Neutrophil (primary cell): ENCODE measurements around the gene CYTH3.

Experiments
- H3K27ac ChIP-seq: fragments of 200-600 bp; sonication (generic); 2 replicates; pipeline ENCODE4 v1.5.1; 2016; ENCODE audit warnings: mild to moderate bottlenecking, moderate library complexity
- H3K27me3 ChIP-seq: fragments of 200-600 bp; sonication (generic); 2 replicates; pipeline ENCODE4 v1.6.0; 2016; ENCODE audit warnings: mild to moderate bottlenecking
- H3K36me3 ChIP-seq: fragments of 200-600 bp; sonication (generic); 2 replicates; pipeline ENCODE4 v1.5.1; 2017
- H3K4me1 ChIP-seq, 2 experiments: fragments of 200-600 bp in 1 of 2; sonication (generic) in 1 of 2; 1 replicate in 1 of 2; 2 replicates in 1 of 2; pipeline versions ENCODE4 v1.5.1 to v1.6.1; 2013 to 2016; ENCODE audit warnings: low read depth in 1 of 2, low read length in 1 of 2, mild to moderate bottlenecking in 1 of 2, moderate library complexity in 1 of 2; ENCODE audit not compliant: control insufficient read depth in 1 of 2, insufficient read depth in 1 of 2
- H3K4me3 ChIP-seq, 2 experiments: fragments of 200-600 bp in 1 of 2; sonication (generic) in 1 of 2; 1 replicate in 1 of 2; 2 replicates in 1 of 2; pipeline ENCODE4 v1.5.1; 2013 to 2016; ENCODE audit warnings: low read depth in 1 of 2, low read length in 1 of 2, mild to moderate bottlenecking in 1 of 2, moderate library complexity in 1 of 2
- H3K9me3 ChIP-seq: fragments of 200-600 bp; sonication (generic); 2 replicates; pipeline ENCODE4 v1.5.1; 2016
- CTCF ChIP-seq: fragments of 200-600 bp; sonication (generic); IDR thresholded peaks from 2 replicates; pipeline ENCODE4 v1.5.1; 2016; ENCODE audit warnings: antibody characterized with exemption

CYTH3 gene

GRCh38 chr7:6188389-6188788 is 84.0 kb downstream of the CYTH3 start:
- H3K4me1 ChIP-seq: no peaks in the 10 kb centered on the region
- no peaks in the 10 kb centered on the region for H3K36me3 ChIP-seq
- H3K27ac ChIP-seq: no peak overlapping the region
- H3K27me3 ChIP-seq: no peaks in the 10 kb centered on the region
- H3K9me3 ChIP-seq: no peaks in the 10 kb centered on the region
- no peak for TF ChIP-seq CTCF
- H3K4me3 ChIP-seq: no peak overlapping the region

- Histone ChIP-seq H3K27me3 (no peaks in the 10 kb centered on the region), H3K36me3 (no peaks in the 10 kb centered on the region), H3K4me1 (no peaks in the 10 kb centered on the region), H3K4me3 (no peak overlapping the region), H3K9me3 (no peaks in the 10 kb centered on the region), H3K27ac (no peak overlapping the region)
- no peak for TF ChIP-seq CTCF
Measured at GRCh38 chr7:6186577-6186976, 85.8 kb downstream of the CYTH3 start.

- Histone ChIP-seq H3K27me3 (no peaks in the 10 kb centered on the region), H3K27ac (no peak overlapping the region), H3K4me1 (peaks cover 0 to 3% of the 10 kb centered on the region in 2 experiments), H3K36me3 (no peaks in the 10 kb centered on the region), H3K9me3 (no peaks in the 10 kb centered on the region), H3K4me3 (no peak overlapping the region)
- TF ChIP-seq CTCF: no peak
Measured at GRCh38 chr7:6182993-6183392, 89.4 kb downstream of the CYTH3 start.

GRCh38 chr7:6181136-6181535 is 91.3 kb downstream of the CYTH3 start:
- Histone ChIP-seq H3K27me3 (no peaks in the 10 kb centered on the region), H3K4me3 (no peak overlapping the region), H3K9me3 (no peaks in the 10 kb centered on the region), H3K4me1 (peaks cover 2 to 3% of the 10 kb centered on the region in 2 experiments), H3K27ac (no peak overlapping the region), H3K36me3 (no peaks in the 10 kb centered on the region)
- no peak for TF ChIP-seq CTCF

- H3K36me3 ChIP-seq: no peaks in the 10 kb centered on the region
- H3K9me3 ChIP-seq: no peaks in the 10 kb centered on the region
- peaks cover 10 to 11% of the 10 kb centered on the region in 2 experiments for H3K4me1 ChIP-seq
- no peak overlapping the region for H3K4me3 ChIP-seq
- no peaks in the 10 kb centered on the region for H3K27me3 ChIP-seq
- no peak for TF ChIP-seq CTCF
- H3K27ac ChIP-seq: no peak overlapping the region
Measured at GRCh38 chr7:6180344-6180725, 92.1 kb downstream of the CYTH3 start.
